Hippocampal formation (tissue), 2 donors: ENCODE data around the gene PLPP3.
A peak's percentile ranks its signal among the peaks of the same experiment; 100 is the strongest.

Experiments used
- DNase-seq, 2 donors: peaks; one replicate each; lab custom pipeline; 2025; lab: John Stamatoyannopoulos, UW

PLPP3 gene

DNA sequence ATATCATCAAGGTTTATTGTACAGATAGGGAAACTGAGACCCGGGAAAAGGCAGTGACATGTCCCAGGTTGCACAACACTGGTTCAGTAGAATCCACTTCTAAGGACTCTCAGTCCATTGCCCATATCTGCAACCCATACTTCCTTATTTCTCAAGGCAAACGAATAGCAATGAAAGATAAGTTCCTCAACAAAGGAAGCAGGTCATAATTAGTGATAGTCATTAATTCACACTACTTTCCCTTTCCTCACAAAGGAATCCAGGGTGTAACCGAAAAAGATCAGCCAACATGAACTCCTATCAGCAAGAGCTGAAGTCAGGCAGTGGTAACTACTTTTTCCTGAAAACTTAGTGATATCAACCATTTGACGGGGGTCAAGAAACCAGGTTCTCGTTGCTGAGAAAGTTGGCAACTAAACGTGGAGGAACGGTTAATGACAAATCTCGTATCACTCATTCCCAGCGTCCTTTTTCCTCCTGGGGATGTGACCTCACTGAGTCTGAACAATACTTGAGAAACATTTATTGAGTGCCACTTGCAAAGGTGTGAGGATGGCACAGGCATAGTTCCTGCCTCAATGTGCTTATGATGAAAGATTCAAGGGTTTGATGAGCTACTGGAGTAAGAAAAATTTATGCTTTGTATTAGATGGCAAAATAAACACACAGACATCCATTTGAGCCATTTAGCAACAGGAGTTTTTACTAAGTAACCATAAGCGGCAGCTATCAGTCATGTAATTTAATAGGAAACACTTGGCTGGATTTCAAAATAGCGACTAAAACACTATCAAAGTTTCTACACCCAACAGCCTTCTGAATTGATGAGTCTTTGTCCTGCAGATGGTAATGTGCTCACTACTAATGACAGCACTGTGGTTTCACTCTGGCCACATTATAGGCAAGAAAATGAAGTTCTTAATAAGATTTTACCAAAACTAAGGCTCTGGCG lies 82.3 kb downstream of the PLPP3 start:
- no peak for DNase-seq

DNA sequence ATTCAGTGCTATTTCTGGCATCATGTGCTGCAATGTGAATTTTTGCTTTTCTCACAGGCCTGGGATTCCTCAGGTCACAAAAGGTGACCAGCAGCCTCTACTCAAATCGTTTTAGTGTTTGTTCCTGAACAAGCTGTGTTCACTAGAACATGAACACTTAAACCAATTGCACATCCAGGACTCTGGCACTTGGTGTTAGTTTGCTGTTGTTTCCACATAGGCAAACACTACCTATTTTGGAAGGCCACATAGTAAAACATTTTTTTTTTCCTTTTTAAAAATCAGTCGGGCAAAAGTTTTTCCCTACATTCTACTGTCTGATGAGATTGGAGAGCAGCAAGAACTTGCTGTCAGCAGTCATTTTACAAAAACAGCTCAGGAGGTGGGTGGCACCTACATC lies 83.2 kb downstream of the PLPP3 start:
- no peak for DNase-seq

DNA sequence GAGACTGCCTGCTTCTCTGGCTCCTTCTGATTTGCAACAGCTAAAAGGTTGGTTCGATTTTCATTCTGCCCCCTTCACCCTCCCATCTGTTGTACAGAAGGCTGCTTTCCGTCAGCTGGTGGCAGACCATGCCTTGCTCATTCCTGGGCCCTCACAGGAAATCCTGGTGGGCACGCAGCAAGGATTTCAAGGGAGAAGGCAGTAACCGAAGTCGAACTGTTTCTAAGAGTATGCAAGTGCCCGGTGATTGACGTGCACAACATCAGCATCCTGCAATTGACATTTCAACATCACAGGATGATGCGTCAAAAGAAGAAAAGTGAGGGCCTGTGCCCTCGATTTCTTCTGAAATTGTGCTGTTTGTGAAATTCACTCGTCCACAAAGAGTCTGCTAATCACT lies 83.8 kb downstream of the PLPP3 start:
- DNase-seq = no peak

GRCh38 chr1:56494306-56494705 lies 85.1 kb downstream of the PLPP3 start:
- no peak for DNase-seq

DNA sequence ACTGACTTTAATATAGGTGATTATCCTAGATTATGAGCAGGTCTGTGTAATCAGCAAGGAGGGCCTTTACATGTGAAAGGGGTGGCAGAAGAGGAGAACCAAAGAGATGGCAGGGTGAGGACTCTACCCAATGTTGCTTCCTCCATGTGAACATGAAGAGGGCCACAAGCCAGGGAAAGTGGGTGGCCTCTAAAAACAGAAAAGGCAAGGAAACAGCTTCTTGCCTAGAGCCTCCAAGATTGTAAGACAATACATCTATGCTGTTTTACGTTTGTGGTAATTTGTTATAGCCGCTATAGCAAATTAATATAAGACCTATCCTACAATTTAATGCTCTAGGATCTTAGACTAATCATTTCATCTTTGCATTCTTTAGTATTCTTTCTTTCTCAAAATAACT lies 85.5 kb downstream of the PLPP3 start:
- DNase-seq = no peak

GRCh38 chr1:56491441-56491840 lies 87.9 kb downstream of the PLPP3 start:
- DNase-seq = no peak

DNA sequence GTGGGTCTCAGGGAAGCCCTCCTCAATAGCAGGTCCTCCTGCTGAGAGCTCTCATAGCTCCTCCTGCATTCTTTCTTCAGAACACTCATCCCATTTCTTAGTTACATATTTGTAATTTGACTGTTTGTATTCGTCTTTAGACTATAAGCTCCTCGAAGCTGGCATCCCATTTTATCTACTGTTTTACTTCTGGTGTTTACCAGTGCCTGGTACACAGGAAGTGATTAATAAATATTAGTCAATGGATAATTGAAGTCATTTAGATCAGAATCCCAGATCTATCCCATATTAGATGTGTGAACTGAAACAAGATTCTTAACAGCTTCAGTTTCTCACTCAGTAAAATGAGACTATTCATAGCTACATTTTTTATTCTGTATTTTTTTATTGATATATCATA lies 88.7 kb downstream of the PLPP3 start:
- no peak for DNase-seq

DNA sequence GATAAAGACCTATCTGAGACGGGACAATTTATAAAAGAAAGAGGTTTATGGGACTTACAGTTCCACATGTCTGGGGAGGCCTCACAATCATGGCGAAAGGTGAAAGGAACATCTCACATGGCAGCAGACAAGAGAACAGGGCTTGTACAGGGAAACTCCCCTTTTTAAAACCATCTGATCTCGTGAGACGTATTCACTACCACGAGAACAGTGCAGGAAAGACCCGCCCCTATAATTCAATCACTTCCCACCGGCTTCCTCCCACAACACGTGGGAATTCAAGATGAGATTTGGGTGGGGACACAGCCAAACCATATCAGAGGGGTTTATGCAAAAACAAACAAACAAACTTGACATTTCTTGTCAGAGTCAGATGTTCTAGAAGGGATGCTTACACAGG lies 89.7 kb downstream of the PLPP3 start:
- no peak for DNase-seq

- no peak for DNase-seq
Measured at GRCh38 chr1:56484695-56485094, 94.7 kb downstream of the PLPP3 start.

GRCh38 chr1:56483104-56483503 lies 96.3 kb downstream of the PLPP3 start:
- DNase-seq = no peak

DNA sequence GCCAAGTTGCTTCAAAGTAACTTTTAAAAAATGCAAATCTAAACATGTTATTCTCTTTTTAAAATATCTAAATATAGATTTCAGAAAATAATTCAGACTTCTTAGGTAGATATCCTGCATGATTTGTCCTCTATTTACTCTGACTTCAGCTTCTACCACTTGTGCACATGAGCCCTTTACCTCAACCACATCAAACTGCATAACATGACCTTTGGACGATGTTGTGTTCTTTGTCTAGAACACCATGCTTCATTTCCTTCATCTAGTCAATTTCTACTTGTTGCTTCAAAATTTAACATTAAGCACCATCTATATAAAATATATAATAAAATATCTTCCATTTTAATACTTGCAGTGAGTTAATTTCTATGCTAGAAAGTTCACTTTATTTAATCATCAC lies 96.9 kb downstream of the PLPP3 start:
- DNase-seq = no peak

DNA sequence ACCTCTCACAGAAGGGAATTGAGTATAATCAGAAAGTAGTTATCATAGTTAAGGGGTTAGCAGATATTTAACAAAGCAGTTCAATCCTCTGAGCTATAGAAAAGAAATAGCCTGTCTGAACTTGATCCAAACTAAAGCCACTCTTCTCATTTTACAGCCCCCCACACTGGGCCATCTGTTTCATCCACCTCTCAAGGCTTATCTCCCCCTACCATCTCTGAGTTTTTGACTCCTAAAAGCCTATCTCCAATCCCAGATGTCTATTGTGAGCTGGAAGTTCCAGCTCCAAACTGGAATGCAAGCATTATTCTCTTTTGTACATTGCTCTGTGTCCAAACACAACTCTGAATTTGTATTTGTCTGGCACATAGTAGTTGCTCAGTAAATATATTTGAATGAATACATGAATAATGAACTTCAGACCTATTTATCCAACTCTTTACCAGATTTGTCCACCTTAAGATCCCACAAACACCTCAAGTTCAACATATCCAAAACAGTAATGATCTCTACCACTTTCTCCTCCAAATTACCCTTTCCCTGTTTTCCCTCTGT lies 98.1 kb downstream of the PLPP3 start:
- no peak for DNase-seq

GRCh38 chr1:56478734-56479133 lies 100.6 kb downstream of the PLPP3 start:
- no peak for DNase-seq

DNA sequence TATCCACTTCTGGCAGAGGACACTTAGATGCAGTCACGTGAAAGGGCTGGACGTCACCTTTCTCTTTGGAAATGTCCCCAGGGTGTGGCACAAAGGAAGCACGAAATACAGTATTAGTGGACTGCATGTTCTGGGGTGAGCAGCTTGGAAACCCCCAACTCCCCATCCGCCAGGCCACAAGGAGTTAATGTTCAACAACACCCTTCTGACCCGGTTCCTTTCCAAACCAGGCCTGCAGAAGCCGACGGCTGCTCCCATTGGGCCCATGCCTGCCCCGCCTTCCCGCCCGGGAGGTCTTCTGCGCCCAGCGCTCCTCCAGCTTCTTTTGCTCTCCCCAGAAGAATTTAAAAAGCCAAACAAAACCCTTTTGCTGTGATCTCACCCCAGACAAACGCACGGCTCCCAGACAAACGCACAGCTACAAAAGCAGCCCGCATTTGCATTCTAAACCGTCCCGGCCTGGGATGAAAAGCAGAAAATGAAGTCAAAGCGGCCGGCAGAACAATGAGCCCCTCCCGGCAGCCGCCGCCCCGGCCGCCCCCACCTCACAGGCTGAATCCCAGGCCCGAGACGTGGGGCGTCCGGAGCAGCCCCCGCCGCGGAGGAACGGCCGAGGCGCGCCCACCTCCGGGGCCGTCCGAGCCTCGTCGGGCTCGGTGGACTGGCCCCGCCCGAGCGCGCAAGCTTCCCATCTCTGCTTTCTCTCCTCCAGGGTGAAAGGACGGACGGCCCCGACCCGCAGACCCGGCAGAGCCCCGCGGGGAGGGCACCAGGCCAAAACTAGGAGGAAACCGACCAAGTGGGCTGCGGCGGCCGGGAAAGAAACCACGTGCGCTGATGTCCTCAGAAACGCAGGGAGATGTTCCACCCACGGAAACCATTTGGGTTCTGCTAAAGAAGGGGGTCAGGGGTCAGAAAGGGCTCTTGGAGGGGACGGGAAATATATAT lies 101.9 kb downstream of the PLPP3 start:
- DNase-seq = peak; percentile 49 to 62

DNA sequence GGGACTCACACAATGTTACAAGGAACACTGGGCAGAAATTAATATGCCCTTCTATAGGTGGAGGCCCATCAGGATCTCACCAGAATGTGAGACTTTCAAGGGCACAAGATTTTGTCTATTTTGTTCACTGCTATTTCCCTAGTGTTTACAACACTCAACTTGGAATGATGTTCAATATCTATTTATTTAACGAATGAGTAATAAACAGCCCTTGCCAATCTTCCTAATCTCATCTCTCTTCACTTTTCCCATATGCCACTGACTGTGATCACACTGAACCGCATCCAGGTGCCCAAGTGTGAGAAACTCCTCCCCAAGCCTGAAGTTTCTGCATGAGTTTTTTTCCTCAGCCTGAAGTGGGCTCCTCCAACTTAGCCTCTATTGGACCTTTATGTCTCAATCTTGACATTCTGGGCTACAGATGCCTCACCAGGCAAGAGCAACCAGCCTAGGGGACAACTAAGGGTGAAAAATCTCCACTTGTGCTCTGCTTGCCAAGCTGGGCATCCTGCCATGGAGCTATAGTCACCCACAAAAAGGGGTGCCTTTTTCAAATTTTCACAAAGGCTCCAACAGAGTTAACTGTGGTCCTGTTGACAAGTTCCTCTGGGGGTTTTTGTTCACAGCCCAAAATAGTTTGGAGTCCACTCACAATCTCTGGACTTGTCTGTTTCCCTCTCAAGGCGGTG lies 105.6 kb downstream of the PLPP3 start:
- peak in 1 of 2 donors; percentile 41 for DNase-seq

- DNase-seq = no peak
Measured at GRCh38 chr1:56472860-56473259, 106.5 kb downstream of the PLPP3 start.

DNA sequence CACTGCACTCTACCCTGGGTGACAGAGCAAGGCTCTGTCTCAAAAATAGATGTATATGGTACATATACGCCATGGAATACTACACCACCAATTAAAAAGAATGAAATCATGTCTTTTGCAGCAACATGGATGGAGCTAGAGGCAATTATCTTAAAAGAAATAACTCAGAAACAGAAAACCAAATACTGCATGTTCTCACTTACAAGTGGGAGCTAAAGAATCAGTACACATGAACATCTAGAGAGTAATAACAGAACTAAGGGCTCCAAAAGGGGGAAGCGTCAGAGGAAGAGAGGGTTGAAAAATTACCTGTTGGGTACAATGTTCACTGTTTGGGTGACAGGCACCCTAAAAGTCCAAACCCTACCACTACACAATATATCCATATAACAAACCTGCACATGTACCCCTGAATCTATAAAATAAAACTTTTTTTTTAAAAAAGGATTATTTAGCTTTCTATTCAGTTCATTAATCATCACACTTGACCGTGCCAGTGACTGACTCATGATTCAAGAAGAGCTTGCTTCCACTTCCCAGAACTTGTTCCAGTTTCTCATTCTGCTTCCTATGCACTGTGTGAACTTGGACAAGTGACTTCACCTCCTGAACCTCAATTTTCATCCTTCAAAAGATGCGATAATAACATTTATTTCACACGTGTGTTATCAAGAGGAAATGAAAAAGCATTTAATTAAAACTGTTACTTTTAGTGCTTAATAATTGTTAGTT lies 109.6 kb downstream of the PLPP3 start:
- DNase-seq = no peak

DNA sequence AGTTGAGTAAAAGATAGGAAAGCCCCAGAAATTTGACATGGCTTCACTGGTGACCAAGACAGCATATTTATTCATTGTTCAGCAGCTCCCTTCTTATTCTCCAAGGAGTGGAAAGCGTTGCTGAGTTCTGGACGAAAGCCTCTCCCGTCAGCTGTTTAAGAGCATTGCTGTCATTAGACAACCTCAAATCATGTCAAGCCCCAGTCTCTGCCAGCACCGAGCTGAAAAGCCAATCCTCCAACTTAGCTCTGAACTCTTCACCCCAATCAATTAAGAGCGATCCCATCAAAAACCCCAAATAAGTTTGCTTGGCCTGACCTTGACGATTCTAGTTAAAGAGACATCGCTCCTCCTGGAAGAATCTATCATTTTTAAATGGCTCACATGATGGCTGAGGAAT lies 110.8 kb downstream of the PLPP3 start:
- no peak for DNase-seq

DNA sequence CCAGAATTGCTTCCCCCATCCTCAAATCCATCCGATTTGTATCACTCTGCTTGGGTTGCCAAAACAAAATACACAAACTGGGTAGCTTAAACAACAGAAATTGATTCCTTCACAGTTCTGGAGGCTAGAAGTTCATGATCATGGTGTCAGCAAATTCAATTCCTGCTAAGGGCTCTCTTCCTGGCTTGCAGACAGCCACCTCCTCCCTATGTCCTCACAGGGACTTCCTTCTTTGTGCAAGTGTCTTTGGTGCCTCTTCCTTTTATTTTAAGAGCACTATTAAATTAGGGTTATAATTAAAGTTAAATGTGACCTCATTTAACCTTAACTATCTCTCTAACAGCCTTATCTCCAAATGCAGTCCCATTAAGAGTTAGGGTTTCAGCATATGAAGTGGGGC lies 112.8 kb downstream of the PLPP3 start:
- no peak for DNase-seq

DNA sequence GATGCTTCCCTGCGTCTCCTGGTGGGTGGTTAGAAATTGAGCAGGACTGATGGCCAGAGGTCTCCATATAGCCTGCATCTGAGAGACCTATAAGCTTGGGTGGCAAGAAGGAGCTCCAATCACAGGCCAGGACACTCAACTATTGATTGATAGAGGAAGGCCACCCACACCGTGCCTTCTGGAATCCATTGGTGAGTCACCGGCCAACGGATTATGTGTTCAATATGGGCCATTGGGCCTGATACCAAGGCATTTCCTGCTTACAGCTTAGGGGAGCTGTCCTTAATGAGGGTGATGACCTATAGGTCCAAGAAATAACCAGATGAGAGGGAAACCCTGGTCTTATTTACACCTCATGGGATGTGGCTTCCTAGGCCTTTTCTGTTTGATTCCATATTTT lies 115.1 kb downstream of the PLPP3 start:
- DNase-seq = no peak

DNA sequence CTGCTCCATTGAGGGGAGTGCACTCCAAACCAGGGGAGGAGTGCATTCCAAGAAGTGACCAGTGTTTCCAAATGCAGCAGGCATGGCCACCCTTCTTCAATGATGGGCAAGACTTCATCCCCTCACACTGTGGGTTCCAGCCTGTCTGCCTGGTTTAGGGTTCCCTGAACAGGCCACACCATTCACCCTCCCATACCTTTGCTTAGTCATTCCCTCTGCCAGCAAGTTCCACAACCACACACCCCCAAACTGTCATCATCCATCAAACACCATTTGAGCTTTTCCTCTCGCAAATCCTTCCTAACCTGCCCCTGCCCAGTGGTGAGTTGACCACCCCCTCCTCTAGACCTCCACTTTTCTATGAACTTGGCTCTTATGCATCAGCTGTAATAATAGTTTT lies 116.0 kb downstream of the PLPP3 start:
- no peak for DNase-seq
